GM10248 (cell line): ENCODE data around the gene FAM47E.

ENCODE experiments used
- CTCF ChIA-PET: fragments of 300-600 bp; sonication (Branson Sonifier 250); formaldehyde crosslinking; extraction: SDS; loops from one replicate; lab custom pipeline; 2021; ENCODE audit warnings: antibody characterized with exemption; lab: Yijun Ruan, JAX
- POLR2A ChIA-PET: fragments of 350-650 bp; sonication (Branson Sonifier 250); formaldehyde crosslinking; extraction: SDS; loops from one replicate; lab custom pipeline; 2020; ENCODE audit warnings: antibody characterized with exemption; lab: Yijun Ruan, JAX
- DNase-seq: peaks from one replicate; pipeline ENCODE4 v3.0.0; 2012; ENCODE audit errors: extremely low spot score
- TF ChIP-seq, protein P1 (sequence below): IDR thresholded peaks from 2 replicates; pipeline ENCODE4 v1.5.1; 2012; ENCODE audit warnings: mild to moderate bottlenecking, low read depth; ENCODE audit errors: extremely low read depth, missing control alignments, control extremely low read depth

The FAM47E gene

DNA sequence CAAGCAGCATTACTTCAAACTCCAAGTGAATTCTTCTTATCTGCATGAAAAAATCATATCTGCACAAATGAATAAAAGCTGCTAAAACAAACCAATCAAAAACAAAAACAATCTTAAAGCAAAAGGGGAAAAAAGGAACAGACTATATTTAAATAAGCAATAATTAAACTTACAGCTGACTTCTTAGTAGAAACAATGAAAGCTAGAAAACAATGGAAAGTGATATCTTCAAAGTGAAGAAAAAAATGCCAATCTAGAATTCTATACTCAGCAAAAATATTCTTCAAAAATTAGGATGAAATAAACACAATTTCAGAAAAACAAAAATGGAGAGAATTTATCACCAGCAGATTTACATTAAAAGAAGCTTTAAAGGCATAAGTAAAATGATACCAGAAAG lies 75.0 kb downstream of the FAM47E start:
- TF ChIP-seq, protein P1, sequence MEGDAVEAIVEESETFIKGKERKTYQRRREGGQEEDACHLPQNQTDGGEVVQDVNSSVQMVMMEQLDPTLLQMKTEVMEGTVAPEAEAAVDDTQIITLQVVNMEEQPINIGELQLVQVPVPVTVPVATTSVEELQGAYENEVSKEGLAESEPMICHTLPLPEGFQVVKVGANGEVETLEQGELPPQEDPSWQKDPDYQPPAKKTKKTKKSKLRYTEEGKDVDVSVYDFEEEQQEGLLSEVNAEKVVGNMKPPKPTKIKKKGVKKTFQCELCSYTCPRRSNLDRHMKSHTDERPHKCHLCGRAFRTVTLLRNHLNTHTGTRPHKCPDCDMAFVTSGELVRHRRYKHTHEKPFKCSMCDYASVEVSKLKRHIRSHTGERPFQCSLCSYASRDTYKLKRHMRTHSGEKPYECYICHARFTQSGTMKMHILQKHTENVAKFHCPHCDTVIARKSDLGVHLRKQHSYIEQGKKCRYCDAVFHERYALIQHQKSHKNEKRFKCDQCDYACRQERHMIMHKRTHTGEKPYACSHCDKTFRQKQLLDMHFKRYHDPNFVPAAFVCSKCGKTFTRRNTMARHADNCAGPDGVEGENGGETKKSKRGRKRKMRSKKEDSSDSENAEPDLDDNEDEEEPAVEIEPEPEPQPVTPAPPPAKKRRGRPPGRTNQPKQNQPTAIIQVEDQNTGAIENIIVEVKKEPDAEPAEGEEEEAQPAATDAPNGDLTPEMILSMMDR: no peak
- POLR2A ChIA-PET: no interaction called here
- CTCF ChIA-PET: interaction anchor here (1.5 kb wide), 1 partner anchor 14 kb away, joined by 3 read pairs; no protein-coding TSS in a partner anchor
- no peak for DNase-seq
